BE2C (cell line): Measurements from ENCODE around the gene ELMOD3.
"Not testable (repeated sequence)": the region's sequence is repeated elsewhere in the genome, so short reads cannot be mapped to it uniquely, and the experiment has no call there.

Experiments
- DNase-seq: peaks from one replicate; pipeline ENCODE4 v3.0.0-alpha.2; 2020
- H3K27me3 ChIP-seq: fragments of 250-450 bp; sonication (Bioruptor Pico); 2 replicates; pipeline ENCODE4 v1.5.1; 2020; ENCODE audit warnings: mild to moderate bottlenecking
- H3K36me3 ChIP-seq: fragments of 250-450 bp; sonication (Bioruptor Pico); 2 replicates; pipeline ENCODE4 v1.5.1; 2020; ENCODE audit warnings: mild to moderate bottlenecking
- H3K4me1 ChIP-seq: fragments of 250-450 bp; sonication (Bioruptor Pico); 2 replicates; pipeline ENCODE4 v1.5.1; 2020
- H3K4me3 ChIP-seq: 2 replicates; pipeline ENCODE4 v1.5.1; 2011; ENCODE audit warnings: low read depth, low read length
- H3K9me3 ChIP-seq: fragments of 250-450 bp; sonication (Bioruptor Pico); 2 replicates; pipeline ENCODE4 v1.5.1; 2020
- TF ChIP-seq, protein P1 (sequence below): IDR thresholded peaks from 2 replicates; pipeline ENCODE4 v1.5.1; 2012; ENCODE audit warnings: mild to moderate bottlenecking, low read depth, low read length

Gene ELMOD3

DNA sequence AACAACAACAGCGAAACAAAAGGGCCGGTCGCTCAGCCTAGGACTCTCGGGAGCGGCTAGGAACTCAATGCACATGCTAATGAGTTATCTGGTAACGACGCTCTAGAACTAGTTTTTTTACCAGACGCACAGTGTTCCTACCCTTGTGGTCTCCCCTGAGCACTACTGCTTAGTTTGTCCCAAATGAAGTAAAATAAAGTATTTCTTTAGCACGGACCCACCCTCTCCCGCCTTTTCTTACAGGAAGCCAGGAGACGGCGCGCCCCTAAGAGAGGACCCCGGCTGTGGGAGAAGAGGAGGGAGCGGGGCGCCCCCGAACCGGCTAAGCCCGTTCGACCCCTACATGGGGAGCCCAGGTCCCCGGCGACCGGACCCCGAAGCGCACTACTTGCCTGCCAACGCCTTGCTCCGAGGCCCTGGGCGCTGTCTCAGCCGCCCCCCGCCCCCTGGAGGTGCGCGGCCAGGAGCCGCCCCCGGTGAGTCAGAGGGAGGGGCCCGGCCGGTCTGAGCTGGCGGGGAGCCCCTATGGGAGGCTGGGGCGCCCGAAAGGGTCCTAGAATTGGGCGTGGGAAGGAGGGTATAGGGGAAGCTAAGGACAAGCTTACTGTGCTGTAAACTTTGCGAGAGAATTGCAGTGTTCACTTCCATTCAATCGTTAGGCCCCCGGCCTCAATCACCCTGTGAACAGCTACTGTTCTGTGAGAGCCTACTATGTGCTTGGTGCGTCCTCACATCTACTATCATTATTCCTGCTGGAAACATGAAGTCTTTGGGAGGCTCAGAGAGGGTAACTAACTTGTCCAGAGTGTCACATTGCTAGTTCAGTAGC, 59.2 kb downstream of the ELMOD3 start:
- TF ChIP-seq, protein P1, sequence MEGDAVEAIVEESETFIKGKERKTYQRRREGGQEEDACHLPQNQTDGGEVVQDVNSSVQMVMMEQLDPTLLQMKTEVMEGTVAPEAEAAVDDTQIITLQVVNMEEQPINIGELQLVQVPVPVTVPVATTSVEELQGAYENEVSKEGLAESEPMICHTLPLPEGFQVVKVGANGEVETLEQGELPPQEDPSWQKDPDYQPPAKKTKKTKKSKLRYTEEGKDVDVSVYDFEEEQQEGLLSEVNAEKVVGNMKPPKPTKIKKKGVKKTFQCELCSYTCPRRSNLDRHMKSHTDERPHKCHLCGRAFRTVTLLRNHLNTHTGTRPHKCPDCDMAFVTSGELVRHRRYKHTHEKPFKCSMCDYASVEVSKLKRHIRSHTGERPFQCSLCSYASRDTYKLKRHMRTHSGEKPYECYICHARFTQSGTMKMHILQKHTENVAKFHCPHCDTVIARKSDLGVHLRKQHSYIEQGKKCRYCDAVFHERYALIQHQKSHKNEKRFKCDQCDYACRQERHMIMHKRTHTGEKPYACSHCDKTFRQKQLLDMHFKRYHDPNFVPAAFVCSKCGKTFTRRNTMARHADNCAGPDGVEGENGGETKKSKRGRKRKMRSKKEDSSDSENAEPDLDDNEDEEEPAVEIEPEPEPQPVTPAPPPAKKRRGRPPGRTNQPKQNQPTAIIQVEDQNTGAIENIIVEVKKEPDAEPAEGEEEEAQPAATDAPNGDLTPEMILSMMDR = no peak
- no peaks in the 10 kb centered on the region for H3K9me3 ChIP-seq
- H3K36me3 ChIP-seq = no peaks in the 10 kb centered on the region
- no peaks in the 10 kb centered on the region for H3K27me3 ChIP-seq
- no peak for DNase-seq
- H3K4me1 ChIP-seq = peaks cover 3% of the 10 kb centered on the region; the same call in 1 of the 2 replicates
- H3K4me3 ChIP-seq = no peak overlapping the region

DNA sequence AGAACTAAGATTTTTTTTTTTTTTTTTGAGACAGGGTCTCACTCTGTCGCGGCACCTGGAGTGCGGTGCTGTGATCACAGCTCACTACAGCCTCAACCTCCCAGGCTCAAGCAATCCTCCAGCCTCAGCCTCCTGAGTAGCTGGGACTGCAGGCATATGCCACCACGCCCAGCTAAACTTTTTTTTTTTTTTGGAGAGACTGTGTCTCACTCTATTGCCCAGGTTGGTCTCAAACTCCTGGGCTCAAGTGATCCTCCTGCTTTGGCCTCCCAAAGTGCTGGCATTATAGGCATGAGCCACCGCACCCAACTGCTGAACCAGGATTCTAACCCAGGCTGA, 59.8 kb downstream of the ELMOD3 start:
- not testable (repeated sequence) for H3K9me3 ChIP-seq, H3K4me1 ChIP-seq, H3K27me3 ChIP-seq, DNase-seq, H3K36me3 ChIP-seq, H3K4me3 ChIP-seq

GRCh38 chr2:85414761-85415553, 60.4 kb downstream of the ELMOD3 start:
- Histone ChIP-seq H3K36me3 (no peaks in the 10 kb centered on the region), H3K4me3 (no peak overlapping the region), H3K9me3 (no peaks in the 10 kb centered on the region), H3K4me1 (peaks cover 3% of the 10 kb centered on the region; the same call in 1 of the 2 replicates), H3K27me3 (no peaks in the 10 kb centered on the region)
- TF ChIP-seq, protein P1 = no peak
- DNase-seq = no peak

DNA sequence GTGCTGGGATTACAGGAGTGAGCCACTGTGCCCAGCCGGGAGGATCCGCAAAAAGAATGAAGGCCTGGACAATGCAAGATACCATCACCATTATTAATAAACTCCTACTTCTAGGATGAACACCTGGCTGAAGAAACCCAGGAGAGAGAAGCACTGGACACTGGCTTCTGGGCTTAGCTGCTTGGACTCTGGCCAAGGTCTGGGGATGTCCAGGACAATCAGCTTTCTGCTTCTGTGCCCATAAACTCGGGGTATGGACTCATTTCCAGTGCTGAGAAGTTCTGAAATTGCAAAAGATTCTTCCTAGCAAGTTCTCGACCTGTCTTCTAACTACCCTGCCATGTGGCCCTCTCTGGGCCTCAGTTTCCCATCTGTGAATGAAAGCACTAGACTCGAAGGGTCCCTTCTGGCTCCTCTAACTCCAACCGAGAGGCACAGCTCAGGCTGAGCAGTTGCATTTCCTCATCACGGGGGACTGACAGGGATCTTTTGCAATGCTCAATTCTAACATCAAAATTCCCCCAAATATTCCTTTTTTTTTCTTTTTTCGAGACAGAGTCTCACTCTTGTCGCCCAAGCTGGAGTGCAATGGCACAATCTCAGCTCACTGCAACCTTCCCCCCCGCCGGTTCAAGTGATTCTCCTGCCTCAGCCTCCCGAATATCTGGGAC, 61.5 kb downstream of the ELMOD3 start:
- TF ChIP-seq, protein P1 = no peak
- no peak overlapping the region for H3K4me3 ChIP-seq
- H3K36me3 ChIP-seq = no peaks in the 10 kb centered on the region
- H3K9me3 ChIP-seq = no peaks in the 10 kb centered on the region
- DNase-seq = no peak
- H3K4me1 ChIP-seq = peaks cover 8% of the 10 kb centered on the region
- no peaks in the 10 kb centered on the region for H3K27me3 ChIP-seq

- Histone ChIP-seq H3K4me1 (peaks cover 14% of the 10 kb centered on the region), H3K4me3 (peak within 1 kb of the TSS; percentile 64)
Observed at GRCh38 chr2:85418132-85419008, 63.8 kb downstream of the ELMOD3 start, which contains the start of gene SH2D6. TSS of gene SH2D6 (plus strand) at chr2:85418714. CDS start at chr2:85429466, 10,752 bp downstream.

More at GRCh38 chr2:85418132-85419008, 63.8 kb downstream of the ELMOD3 start, which contains the start of gene SH2D6:
- Histone ChIP-seq H3K36me3 (no peaks in the 10 kb centered on the region), H3K27me3 (no peaks in the 10 kb centered on the region), H3K9me3 (no peaks in the 10 kb centered on the region)
- TF ChIP-seq, protein P1 = no peak
- peak; percentile 84 for DNase-seq
